Measurements from ENCODE around the gene MYL5.
A peak's percentile ranks its signal among the peaks of the same experiment; 100 is the strongest.
"Not testable (repeated sequence)": the region's sequence is repeated elsewhere in the genome, so short reads cannot be mapped to it uniquely, and the experiment has no call there.

Gene MYL5

GRCh38 chr4:666822-667544 lies 7.4 kb upstream of the MYL5 start:
- no peak overlapping the region for H3K27ac ChIP-seq (ENCODE audit: low read depth, low read length)
- no peak overlapping the region for H2BK120ac ChIP-seq (ENCODE audit: insufficient read depth, low read length, poor library complexity)
- H3K4me2 ChIP-seq (ENCODE audit: low read length), result no peak overlapping the region
- H3K18ac ChIP-seq (ENCODE audit: low read length), result no peak overlapping the region
- no peaks in the 10 kb centered on the region for H3K9me3 ChIP-seq (ENCODE audit: insufficient read depth, low read depth, low read length)
- H3K14ac ChIP-seq (ENCODE audit: low read length), result no peak overlapping the region
- no peak overlapping the region for H2AK5ac ChIP-seq (ENCODE audit: low read length)
- H2BK12ac ChIP-seq (ENCODE audit: low read length), result no peak overlapping the region
- H3K4me1 ChIP-seq (ENCODE audit: control insufficient read depth in 1 of 2, insufficient read depth in 2 of 2, low read length in 2 of 2), result peaks cover 3 to 6% of the 10 kb centered on the region in 2 experiments
- H3K27me3 ChIP-seq (ENCODE audit: insufficient read depth, low read length), result no peaks in the 10 kb centered on the region
- H4K12ac ChIP-seq (ENCODE audit: low read depth, low read length), result peak overlapping the region; percentile 16
- no peak overlapping the region for H4K8ac ChIP-seq (ENCODE audit: low read depth, low read length)
- H4K91ac ChIP-seq (ENCODE audit: low read depth, low read length), result no peak overlapping the region
- H3K4ac ChIP-seq (ENCODE audit: low read depth, low read length), result no peak overlapping the region
- DNase-seq, result no peak
- H2AFZ ChIP-seq (ENCODE audit: insufficient read depth, low read length, poor library complexity), result no peak overlapping the region
- peaks cover 7 to 12% of the 10 kb centered on the region in 2 experiments for H3K36me3 ChIP-seq (ENCODE audit: control insufficient read depth in 1 of 2, insufficient read depth in 2 of 2, low read length in 2 of 2)
- no peak overlapping the region for H3K23ac ChIP-seq (ENCODE audit: low read length)
- H3K79me2 ChIP-seq (ENCODE audit: control insufficient read depth, insufficient read depth, low read length, poor library complexity), result peaks cover 4% of the 10 kb centered on the region
- H3K9ac ChIP-seq (ENCODE audit: low read length), result no peak overlapping the region
- no peak overlapping the region for H3K4me3 ChIP-seq (ENCODE audit: low read depth, low read length)
- H2BK5ac ChIP-seq (ENCODE audit: low read depth, low read length, poor library complexity), result no peak overlapping the region
- H3K79me1 ChIP-seq (ENCODE audit: low read length), result peaks cover 3% of the 10 kb centered on the region
- WGBS (ENCODE audit: extremely low coverage, insufficient coverage, insufficient read length), result no CpG with 5 or more reads among the region's 28 CpGs

GRCh38 chr4:667545-667925 lies 6.8 kb upstream of the MYL5 start:
- H2BK5ac ChIP-seq (ENCODE audit: low read depth, low read length, poor library complexity), result no peak overlapping the region
- peaks cover 12 to 16% of the 10 kb centered on the region in 2 experiments for H3K36me3 ChIP-seq (ENCODE audit: control insufficient read depth in 1 of 2, insufficient read depth in 2 of 2, low read length in 2 of 2)
- H2AK5ac ChIP-seq (ENCODE audit: low read length), result no peak overlapping the region
- no peak overlapping the region for H4K12ac ChIP-seq (ENCODE audit: low read depth, low read length)
- H2BK12ac ChIP-seq (ENCODE audit: low read length), result no peak overlapping the region
- WGBS (ENCODE audit: extremely low coverage, insufficient coverage, insufficient read length), result no CpG with 5 or more reads among the region's 10 CpGs
- no peak overlapping the region for H3K4me3 ChIP-seq (ENCODE audit: low read depth, low read length)
- no peaks in the 10 kb centered on the region for H3K27me3 ChIP-seq (ENCODE audit: insufficient read depth, low read length)
- H3K9ac ChIP-seq (ENCODE audit: low read length), result no peak overlapping the region
- no peak overlapping the region for H4K8ac ChIP-seq (ENCODE audit: low read depth, low read length)
- H3K79me1 ChIP-seq (ENCODE audit: low read length), result peaks cover 3% of the 10 kb centered on the region
- H3K4me2 ChIP-seq (ENCODE audit: low read length), result no peak overlapping the region
- H3K79me2 ChIP-seq (ENCODE audit: control insufficient read depth, insufficient read depth, low read length, poor library complexity), result peaks cover 4% of the 10 kb centered on the region
- H3K9me3 ChIP-seq (ENCODE audit: insufficient read depth, low read depth, low read length), result no peaks in the 10 kb centered on the region
- no peak overlapping the region for H3K18ac ChIP-seq (ENCODE audit: low read length)
- no peak overlapping the region for H3K14ac ChIP-seq (ENCODE audit: low read length)
- no peak overlapping the region for H2AFZ ChIP-seq (ENCODE audit: insufficient read depth, low read length, poor library complexity)
- H3K4ac ChIP-seq (ENCODE audit: low read depth, low read length), result no peak overlapping the region
- H2BK120ac ChIP-seq (ENCODE audit: insufficient read depth, low read length, poor library complexity), result no peak overlapping the region
- H4K91ac ChIP-seq (ENCODE audit: low read depth, low read length), result no peak overlapping the region
- peaks cover 3 to 6% of the 10 kb centered on the region in 2 experiments for H3K4me1 ChIP-seq (ENCODE audit: control insufficient read depth in 1 of 2, insufficient read depth in 2 of 2, low read length in 2 of 2)
- no peak overlapping the region for H3K27ac ChIP-seq (ENCODE audit: low read depth, low read length)
- H3K23ac ChIP-seq (ENCODE audit: low read length), result no peak overlapping the region
- no peak for DNase-seq

- H3K4ac ChIP-seq (ENCODE audit: low read depth, low read length); H3K4me1 ChIP-seq (ENCODE audit: control insufficient read depth in 1 of 2, insufficient read depth in 2 of 2, low read length in 2 of 2); H3K27me3 ChIP-seq (ENCODE audit: insufficient read depth, low read length); H2BK12ac ChIP-seq (ENCODE audit: low read length); H3K9me3 ChIP-seq (ENCODE audit: insufficient read depth, low read depth, low read length); H3K79me1 ChIP-seq (ENCODE audit: low read length); H2BK5ac ChIP-seq (ENCODE audit: low read depth, low read length, poor library complexity); H4K8ac ChIP-seq (ENCODE audit: low read depth, low read length); H4K12ac ChIP-seq (ENCODE audit: low read depth, low read length); H3K79me2 ChIP-seq (ENCODE audit: control insufficient read depth, insufficient read depth, low read length, poor library complexity); H3K4me3 ChIP-seq (ENCODE audit: low read depth, low read length); H2AK5ac ChIP-seq (ENCODE audit: low read length); H3K4me2 ChIP-seq (ENCODE audit: low read length); H3K23ac ChIP-seq (ENCODE audit: low read length); H3K27ac ChIP-seq (ENCODE audit: low read depth, low read length); H2AFZ ChIP-seq (ENCODE audit: insufficient read depth, low read length, poor library complexity); H3K18ac ChIP-seq (ENCODE audit: low read length); H2BK120ac ChIP-seq (ENCODE audit: insufficient read depth, low read length, poor library complexity); H4K91ac ChIP-seq (ENCODE audit: low read depth, low read length); H3K9ac ChIP-seq (ENCODE audit: low read length); DNase-seq; H3K14ac ChIP-seq (ENCODE audit: low read length): not testable (repeated sequence)
- H3K36me3 ChIP-seq (ENCODE audit: control insufficient read depth in 1 of 2, insufficient read depth in 2 of 2, low read length in 2 of 2), result peaks cover 17 to 21% of the 10 kb centered on the region in 2 experiments
- WGBS (ENCODE audit: extremely low coverage, insufficient coverage, insufficient read length), result no CpG with 5 or more reads among the region's 6 CpGs
Measured at GRCh38 chr4:668219-668618, 6.1 kb upstream of the MYL5 start.

GRCh38 chr4:669806-670559 lies 4.4 kb upstream of the MYL5 start:
- not testable (repeated sequence) for H3K23ac ChIP-seq (ENCODE audit: low read length); H3K9me3 ChIP-seq (ENCODE audit: insufficient read depth, low read depth, low read length); H2BK12ac ChIP-seq (ENCODE audit: low read length); H2AFZ ChIP-seq (ENCODE audit: insufficient read depth, low read length, poor library complexity); H3K27me3 ChIP-seq (ENCODE audit: insufficient read depth, low read length); H2BK120ac ChIP-seq (ENCODE audit: insufficient read depth, low read length, poor library complexity); H3K9ac ChIP-seq (ENCODE audit: low read length); H3K18ac ChIP-seq (ENCODE audit: low read length); H3K4me1 ChIP-seq (ENCODE audit: control insufficient read depth in 1 of 2, insufficient read depth in 2 of 2, low read length in 2 of 2); H2AK5ac ChIP-seq (ENCODE audit: low read length); H4K91ac ChIP-seq (ENCODE audit: low read depth, low read length); H2BK5ac ChIP-seq (ENCODE audit: low read depth, low read length, poor library complexity); H3K4me3 ChIP-seq (ENCODE audit: low read depth, low read length); H4K12ac ChIP-seq (ENCODE audit: low read depth, low read length); H3K4me2 ChIP-seq (ENCODE audit: low read length); H3K79me2 ChIP-seq (ENCODE audit: control insufficient read depth, insufficient read depth, low read length, poor library complexity); DNase-seq; H3K14ac ChIP-seq (ENCODE audit: low read length); H4K8ac ChIP-seq (ENCODE audit: low read depth, low read length); H3K27ac ChIP-seq (ENCODE audit: low read depth, low read length); H3K4ac ChIP-seq (ENCODE audit: low read depth, low read length)
- Histone ChIP-seq H3K36me3 (ENCODE audit: control insufficient read depth in 1 of 2, insufficient read depth in 2 of 2, low read length in 2 of 2) (peaks cover 17 to 21% of the 10 kb centered on the region in 2 experiments), H3K79me1 (ENCODE audit: low read length) (peaks cover 11% of the 10 kb centered on the region)
- WGBS (ENCODE audit: extremely low coverage, insufficient coverage, insufficient read length), result no CpG with 5 or more reads among the region's 11 CpGs

Measured in trophoblast cell (in vitro differentiated cells and primary cell).